GM12878 (cell line): ENCODE measurements around the gene FCAMR. TPM values are rescaled to one million over a fixed set of nuclear protein-coding genes. Genes with fewer than 3 reads are reported as not detected.
A peak's percentile ranks its signal among the peaks of the same experiment; 100 is the strongest.

Experiments
- ATAC-seq: fragments of 200-7000 bp; cut with Tn5 transposase; 3 replicates; pipeline ENCODE4 v1.9.1; 2020; ENCODE audit warnings: mild to moderate bottlenecking, moderate library complexity
- BruUV-seq: library from RNA; stranded (reverse); fragments of 400-500 nt; replicated peaks from 2 replicates; lab custom pipeline; 2021; lab: Mats Ljungman, UMichigan
- CTCF ChIA-PET: fragments of 300-600 bp; sonication (Branson Sonifier 250); formaldehyde crosslinking; extraction: SDS; loops from one replicate; lab custom pipeline; 2021; ENCODE audit warnings: inconsistent platforms; lab: Yijun Ruan, JAX
- POLR2A ChIA-PET: fragments of 350-600 bp; formaldehyde crosslinking; extraction: SDS; loops from one replicate; lab custom pipeline; 2021; ENCODE audit warnings: inconsistent platforms; lab: Charles Lee
- RAD21 ChIA-PET: fragments of 300-600 bp; sonication (Branson Sonifier 250); formaldehyde crosslinking; loops from one replicate; lab custom pipeline; 2023; ENCODE audit warnings: antibody characterized with exemption; ENCODE audit not compliant: unreplicated experiment; lab: Charles Lee
- SMC1A ChIA-PET: fragments of 300-600 bp; sonication (Branson Sonifier 250); formaldehyde crosslinking; loops from one replicate; lab custom pipeline; 2023; ENCODE audit not compliant: unreplicated experiment, uncharacterized antibody; lab: Charles Lee
- DNase-seq: peaks from one replicate; pipeline ENCODE4 v3.0.0-alpha.2; 2011; ENCODE audit warnings: low read depth, low spot score
- FAIRE-seq: peaks from 3 replicates; lab custom pipeline; 2011; peaks lifted over from hg19 to GRCh38; lab: Jason Lieb, UNC
- H2AFZ ChIP-seq: 2 replicates; pipeline ENCODE4 v1.6.0; 2011; ENCODE audit warnings: low read depth, low read length, control low read depth; ENCODE audit not compliant: control insufficient read depth
- H3K27ac ChIP-seq: 2 replicates; pipeline ENCODE4 v1.5.1; 2011; ENCODE audit warnings: control low read depth; ENCODE audit not compliant: control insufficient read depth, insufficient read depth
- H3K27me3 ChIP-seq, 2 experiments: replicated peaks in 1 of 2; 2 replicates each; pipeline versions ENCODE4 v1.6.0 to v1.6.1; 2011; ENCODE audit warnings: low read length in 1 of 2; ENCODE audit not compliant: control insufficient read depth in 2 of 2, insufficient read depth in 2 of 2
- H3K36me3 ChIP-seq, 2 experiments: 2 replicates each; pipeline ENCODE4 v1.5.1; 2011; ENCODE audit warnings: low read length in 1 of 2; ENCODE audit not compliant: control insufficient read depth in 2 of 2, insufficient read depth in 2 of 2
- H3K4me1 ChIP-seq: 2 replicates; pipeline ENCODE4 v1.6.1; 2011; ENCODE audit warnings: mild to moderate bottlenecking, low read length, moderate library complexity, mixed read lengths; ENCODE audit not compliant: control insufficient read depth, insufficient read depth
- H3K4me2 ChIP-seq: 2 replicates; pipeline ENCODE4 v1.6.0; 2011; ENCODE audit warnings: control low read depth; ENCODE audit not compliant: control insufficient read depth, insufficient read depth
- H3K4me3 ChIP-seq: fragments of 200-600 bp; sonication (generic); 2 replicates; pipeline ENCODE4 v1.5.1; 2016
- H3K79me2 ChIP-seq: 2 replicates; pipeline ENCODE4 v1.6.0; 2011; ENCODE audit warnings: low read length; ENCODE audit not compliant: control insufficient read depth, insufficient read depth
- H3K9ac ChIP-seq: 2 replicates; pipeline ENCODE4 v1.8.0; 2011; ENCODE audit warnings: low read length, control low read depth, mixed read lengths; ENCODE audit not compliant: control insufficient read depth, insufficient read depth
- H3K9me3 ChIP-seq: replicated peaks from 3 replicates; pipeline ENCODE4 v1.5.1; 2011; ENCODE audit warnings: mild to moderate bottlenecking, low read length; ENCODE audit not compliant: control insufficient read depth, insufficient read depth
- H4K20me1 ChIP-seq: 2 replicates; pipeline ENCODE4 v1.6.0; 2011; ENCODE audit not compliant: control insufficient read depth, insufficient read depth
- BCL11A ChIP-seq: IDR thresholded peaks from 2 replicates; pipeline ENCODE4 v1.6.1; 2011; ENCODE audit warnings: low read depth, low read length
- BMI1 ChIP-seq: fragments of 450-650 bp; IDR thresholded peaks from 2 replicates; pipeline ENCODE4 v1.6.1; 2016; ENCODE audit warnings: mild to moderate bottlenecking, moderate library complexity, borderline replicate concordance
- FOXM1 ChIP-seq: IDR thresholded peaks from 2 replicates; pipeline ENCODE4 v1.6.1; 2012; ENCODE audit warnings: low read depth, mild to moderate bottlenecking, inconsistent platforms, low read length, moderate library complexity
- HCFC1 ChIP-seq: fragments of 150-350 bp; IDR thresholded peaks from 2 replicates; pipeline ENCODE4 v1.6.1; 2014; ENCODE audit warnings: low read length
- IKZF2 ChIP-seq, 2 experiments: fragments of 450-650 bp; IDR thresholded peaks; 2 replicates each; pipeline ENCODE4 v1.6.1; 2017; ENCODE audit warnings: mild to moderate bottlenecking in 2 of 2, moderate library complexity in 2 of 2
- MTA3 ChIP-seq: IDR thresholded peaks from 2 replicates; pipeline ENCODE4 v1.6.1; 2012; ENCODE audit warnings: low read length, inconsistent platforms, borderline replicate concordance
- POLR2AphosphoS2 ChIP-seq: IDR thresholded peaks from 2 replicates; pipeline ENCODE4 v1.6.1; 2011; ENCODE audit warnings: low read depth, mild to moderate bottlenecking, low read length, improper control_type of control experiment, moderate library complexity
- POLR2AphosphoS5 ChIP-seq: IDR thresholded peaks from 2 replicates; pipeline ENCODE4 v1.6.1; 2011; ENCODE audit warnings: mild to moderate bottlenecking, low read length, inconsistent platforms
- RUNX3 ChIP-seq: IDR thresholded peaks from 2 replicates; pipeline ENCODE4 v1.6.1; 2012; ENCODE audit warnings: low read length, inconsistent platforms
- SP1 ChIP-seq: IDR thresholded peaks from one replicate; pipeline ENCODE4 v1.6.1; 2011; ENCODE audit warnings: low read depth, low read length
- SPI1 ChIP-seq: IDR thresholded peaks from 2 replicates; pipeline ENCODE4 v1.6.1; 2011; ENCODE audit warnings: low read depth, mild to moderate bottlenecking, low read length, moderate library complexity, borderline replicate concordance; ENCODE audit not compliant: insufficient read depth
- SREBF1 ChIP-seq: IDR thresholded peaks from 2 replicates; pipeline ENCODE4 v1.6.1; 2012; ENCODE audit warnings: mild to moderate bottlenecking, low read length
- TCF3 ChIP-seq: IDR thresholded peaks from 2 replicates; pipeline ENCODE4 v1.6.1; 2012; ENCODE audit warnings: low read depth, mild to moderate bottlenecking, low read length, borderline replicate concordance; ENCODE audit not compliant: insufficient read depth
- WGBS: methylation state at CpG from one replicate; pipeline ENCODE4 v1.1.6; 2016; ENCODE audit warnings: low lambda C conversion rate; ENCODE audit not compliant: insufficient replicate concordance, insufficient coverage; ENCODE audit errors: missing lambda C conversion rate; 5-methylcytosine and 5-hydroxymethylcytosine counted together
- in situ Hi-C: fragments of 300-500 bp; cut with MboI; formaldehyde crosslinking; loops from 9 replicates; pipeline ENCODE4 v1.14.3; 2018; ENCODE audit warnings: mixed read lengths
- intact Hi-C: fragments of 100-400 bp; cut with micrococcal nuclease; formaldehyde crosslinking; loops from one replicate; pipeline ENCODE4 v1.14.2; 2022; ENCODE audit not compliant: unreplicated experiment
- polyA plus RNA-seq, 11 experiments: library from polyadenylated mRNA; depleted of rRNA in 4 of 11; unstranded in 6 of 11; stranded (reverse) in 5 of 11; fragments of >200 nt; fragmentation: Nextera tagmentation in 4 of 11; fragmentation: Illumina TruSeq in 1 of 11; extraction: Ambion mirVana in 4 of 11; extraction: Trizol in 1 of 11; gene quantifications; 1 replicate in 1 of 11; 2 replicates in 10 of 11; pipeline versions ENCODE4 v1.2.1 to v1.2.3, GENCODE V29; 2011 to 2016; ENCODE audit warnings: inconsistent platforms in 2 of 11, missing spikeins in 2 of 11, low read depth in 1 of 11
- total RNA-seq, 4 experiments: library from RNA; depleted of rRNA in 3 of 4; stranded (reverse); fragments of >200 nt in 3 of 4; fragmentation: Illumina TruSeq in 1 of 4; extraction: Trizol in 1 of 4; gene quantifications; 2 replicates each; pipeline versions ENCODE4 v1.2.1 to v1.2.3, GENCODE V29; 2013 to 2021
- TF ChIP-seq, protein P1 (sequence below): fragments of 450-650 bp; IDR thresholded peaks from 2 replicates; pipeline ENCODE4 v1.6.1; 2017; ENCODE audit warnings: mild to moderate bottlenecking
- TF ChIP-seq, protein P2 (sequence below): fragments of 450-650 bp; IDR thresholded peaks from 2 replicates; pipeline ENCODE4 v1.6.1; 2014; ENCODE audit warnings: mild to moderate bottlenecking
- TF ChIP-seq, protein P3 (sequence below): IDR thresholded peaks from 2 replicates; pipeline ENCODE4 v1.6.1; 2011; ENCODE audit warnings: low read depth, mild to moderate bottlenecking, low read length, moderate library complexity, borderline replicate concordance; ENCODE audit errors: extremely low read depth
- TF ChIP-seq, protein P4 (sequence below): fragments of 450-650 bp; formaldehyde crosslinking; IDR thresholded peaks from 2 replicates; pipeline ENCODE4 v1.4.0; 2020; ENCODE audit warnings: mild to moderate bottlenecking, moderate library complexity

The FCAMR gene
- total and polyA plus RNA-seq, 10 of the 15 experiments (the other 5 are each of a cell fraction or from before 2014, with no cell fraction given) = 0.04 to 0.15 (median 0.06) TPM; not detected in 3

DNA sequence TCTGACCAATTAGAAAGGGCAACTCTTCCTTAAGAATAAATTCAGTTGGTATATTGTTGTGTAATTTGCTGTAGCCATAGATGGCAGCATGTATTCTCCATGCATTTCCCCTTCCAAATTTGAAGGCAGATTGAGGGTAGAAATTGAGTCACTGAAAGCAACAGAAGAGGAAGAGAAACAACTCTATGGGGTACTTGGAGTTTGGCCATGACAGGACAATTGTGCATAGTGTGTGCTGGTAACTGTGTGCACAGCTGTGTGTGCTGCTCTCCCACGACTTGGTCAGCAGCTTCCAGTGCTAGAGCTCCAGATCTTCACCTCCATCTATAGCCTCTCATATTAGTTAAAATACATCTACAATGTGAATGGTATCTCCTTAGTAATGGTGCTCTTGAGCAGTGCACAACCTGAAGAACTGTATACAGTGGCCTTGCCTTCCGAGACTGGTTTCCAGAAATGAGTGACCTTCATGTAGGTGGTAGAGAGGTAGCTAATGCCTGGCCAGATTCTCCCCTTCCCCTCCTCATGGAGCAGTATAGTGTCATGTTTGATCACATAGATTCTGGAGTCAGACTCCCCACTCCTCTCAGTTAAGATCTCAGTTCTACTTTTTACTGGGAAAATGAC, 882 bp upstream of the FCAMR start:
- H3K27me3 ChIP-seq = no peaks in the 10 kb centered on the region
- ChIA-PET SMC1A (interaction anchor here (1.1 to 7.5 kb wide), 12 partner anchors 10 to 161 kb away, joined by 3 to 68 read pairs (median 9); partner anchors contain the start of genes FCMR and PIGR), RAD21 (interaction anchor here (1.6 to 4.4 kb wide), 3 partner anchors 12 to 50 kb away, joined by 3 to 36 read pairs (median 9); no protein-coding TSS in a partner anchor), CTCF (interaction anchor here (0.7 to 9.8 kb wide), 13 partner anchors 9 to 308 kb away, joined by 3 to 136 read pairs (median 5); partner anchors contain the start of gene IL20), POLR2A (interaction anchor here (0.5 to 3.1 kb wide), 5 partner anchors 39 to 302 kb away, joined by 3 to 12 read pairs (median 3); no protein-coding TSS in a partner anchor)
- WGBS = 13% methylated on average over 2 of the region's 2 CpGs
- no peaks in the 10 kb centered on the region for H3K36me3 ChIP-seq
- H3K4me3 ChIP-seq = 0 out of 2 replicates have a peak overlapping the region, but pooled peaks have one; percentile 2
- peaks cover 38% of the 10 kb centered on the region for H3K4me1 ChIP-seq
- H3K27ac ChIP-seq = no peak overlapping the region
- in situ Hi-C loops = no loop called here
- intact Hi-C loops = loop anchor here (2.0 kb wide), 1 partner anchor 46 kb away; no protein-coding TSS in a partner anchor
- no peak overlapping the region; the same call in 1 of the 2 replicates for H2AFZ ChIP-seq
- no peaks in the 10 kb centered on the region for H4K20me1 ChIP-seq
- no peaks in the 10 kb centered on the region for H3K9me3 ChIP-seq
- FAIRE-seq = peak; percentile 44
- peak; percentile 66 for DNase-seq
- H3K79me2 ChIP-seq = no peaks in the 10 kb centered on the region
- peak; percentile 81 for ATAC-seq
- peak overlapping the region; percentile 46 for H3K4me2 ChIP-seq
- BruUV-seq = no TSS peak
- no peak overlapping the region for H3K9ac ChIP-seq
- TF ChIP-seq, protein P1, sequence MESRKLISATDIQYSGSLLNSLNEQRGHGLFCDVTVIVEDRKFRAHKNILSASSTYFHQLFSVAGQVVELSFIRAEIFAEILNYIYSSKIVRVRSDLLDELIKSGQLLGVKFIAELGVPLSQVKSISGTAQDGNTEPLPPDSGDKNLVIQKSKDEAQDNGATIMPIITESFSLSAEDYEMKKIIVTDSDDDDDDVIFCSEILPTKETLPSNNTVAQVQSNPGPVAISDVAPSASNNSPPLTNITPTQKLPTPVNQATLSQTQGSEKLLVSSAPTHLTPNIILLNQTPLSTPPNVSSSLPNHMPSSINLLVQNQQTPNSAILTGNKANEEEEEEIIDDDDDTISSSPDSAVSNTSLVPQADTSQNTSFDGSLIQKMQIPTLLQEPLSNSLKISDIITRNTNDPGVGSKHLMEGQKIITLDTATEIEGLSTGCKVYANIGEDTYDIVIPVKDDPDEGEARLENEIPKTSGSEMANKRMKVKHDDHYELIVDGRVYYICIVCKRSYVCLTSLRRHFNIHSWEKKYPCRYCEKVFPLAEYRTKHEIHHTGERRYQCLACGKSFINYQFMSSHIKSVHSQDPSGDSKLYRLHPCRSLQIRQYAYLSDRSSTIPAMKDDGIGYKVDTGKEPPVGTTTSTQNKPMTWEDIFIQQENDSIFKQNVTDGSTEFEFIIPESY = no peak
- TF ChIP-seq SP1 (no peak), HCFC1 (no peak), MTA3 (no peak), BMI1 (no peak), BCL11A (peak; percentile 41; the same call in 1 of the 2 replicates), RUNX3 (peak; percentile 66), FOXM1 (0 out of 2 replicates have a peak, but pooled peaks have one; percentile 18), TCF3 (peak; percentile 70; the same call in 1 of the 2 replicates), POLR2AphosphoS2 (no peak), IKZF2 (IDR thresholded peaks at IDR 0.05) (peak; percentile 40 to 48; a peak in 1 of 4 replicates), POLR2AphosphoS5 (no peak), SPI1 (peak; percentile 89), SREBF1 (no peak)
- TF ChIP-seq, protein P2, sequence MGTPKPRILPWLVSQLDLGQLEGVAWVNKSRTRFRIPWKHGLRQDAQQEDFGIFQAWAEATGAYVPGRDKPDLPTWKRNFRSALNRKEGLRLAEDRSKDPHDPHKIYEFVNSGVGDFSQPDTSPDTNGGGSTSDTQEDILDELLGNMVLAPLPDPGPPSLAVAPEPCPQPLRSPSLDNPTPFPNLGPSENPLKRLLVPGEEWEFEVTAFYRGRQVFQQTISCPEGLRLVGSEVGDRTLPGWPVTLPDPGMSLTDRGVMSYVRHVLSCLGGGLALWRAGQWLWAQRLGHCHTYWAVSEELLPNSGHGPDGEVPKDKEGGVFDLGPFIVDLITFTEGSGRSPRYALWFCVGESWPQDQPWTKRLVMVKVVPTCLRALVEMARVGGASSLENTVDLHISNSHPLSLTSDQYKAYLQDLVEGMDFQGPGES = no peak
- TF ChIP-seq, protein P3, sequence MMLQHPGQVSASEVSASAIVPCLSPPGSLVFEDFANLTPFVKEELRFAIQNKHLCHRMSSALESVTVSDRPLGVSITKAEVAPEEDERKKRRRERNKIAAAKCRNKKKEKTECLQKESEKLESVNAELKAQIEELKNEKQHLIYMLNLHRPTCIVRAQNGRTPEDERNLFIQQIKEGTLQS = no peak
- TF ChIP-seq, protein P4, sequence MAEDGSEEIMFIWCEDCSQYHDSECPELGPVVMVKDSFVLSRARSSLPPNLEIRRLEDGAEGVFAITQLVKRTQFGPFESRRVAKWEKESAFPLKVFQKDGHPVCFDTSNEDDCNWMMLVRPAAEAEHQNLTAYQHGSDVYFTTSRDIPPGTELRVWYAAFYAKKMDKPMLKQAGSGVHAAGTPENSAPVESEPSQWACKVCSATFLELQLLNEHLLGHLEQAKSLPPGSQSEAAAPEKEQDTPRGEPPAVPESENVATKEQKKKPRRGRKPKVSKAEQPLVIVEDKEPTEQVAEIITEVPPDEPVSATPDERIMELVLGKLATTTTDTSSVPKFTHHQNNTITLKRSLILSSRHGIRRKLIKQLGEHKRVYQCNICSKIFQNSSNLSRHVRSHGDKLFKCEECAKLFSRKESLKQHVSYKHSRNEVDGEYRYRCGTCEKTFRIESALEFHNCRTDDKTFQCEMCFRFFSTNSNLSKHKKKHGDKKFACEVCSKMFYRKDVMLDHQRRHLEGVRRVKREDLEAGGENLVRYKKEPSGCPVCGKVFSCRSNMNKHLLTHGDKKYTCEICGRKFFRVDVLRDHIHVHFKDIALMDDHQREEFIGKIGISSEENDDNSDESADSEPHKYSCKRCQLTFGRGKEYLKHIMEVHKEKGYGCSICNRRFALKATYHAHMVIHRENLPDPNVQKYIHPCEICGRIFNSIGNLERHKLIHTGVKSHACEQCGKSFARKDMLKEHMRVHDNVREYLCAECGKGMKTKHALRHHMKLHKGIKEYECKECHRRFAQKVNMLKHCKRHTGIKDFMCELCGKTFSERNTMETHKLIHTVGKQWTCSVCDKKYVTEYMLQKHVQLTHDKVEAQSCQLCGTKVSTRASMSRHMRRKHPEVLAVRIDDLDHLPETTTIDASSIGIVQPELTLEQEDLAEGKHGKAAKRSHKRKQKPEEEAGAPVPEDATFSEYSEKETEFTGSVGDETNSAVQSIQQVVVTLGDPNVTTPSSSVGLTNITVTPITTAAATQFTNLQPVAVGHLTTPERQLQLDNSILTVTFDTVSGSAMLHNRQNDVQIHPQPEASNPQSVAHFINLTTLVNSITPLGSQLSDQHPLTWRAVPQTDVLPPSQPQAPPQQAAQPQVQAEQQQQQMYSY (CRISPR knock-in tag) = no peak
